NCI-H2107 (cell line): ENCODE measurements around the gene CCDC83.
"Not testable (repeated sequence)": the region's sequence is repeated elsewhere in the genome, so short reads cannot be mapped to it uniquely, and the experiment has no call there.

Experiments
- DNase-seq: peaks from one replicate; lab custom pipeline; 2025; lab: John Stamatoyannopoulos, UW

Gene CCDC83

DNA sequence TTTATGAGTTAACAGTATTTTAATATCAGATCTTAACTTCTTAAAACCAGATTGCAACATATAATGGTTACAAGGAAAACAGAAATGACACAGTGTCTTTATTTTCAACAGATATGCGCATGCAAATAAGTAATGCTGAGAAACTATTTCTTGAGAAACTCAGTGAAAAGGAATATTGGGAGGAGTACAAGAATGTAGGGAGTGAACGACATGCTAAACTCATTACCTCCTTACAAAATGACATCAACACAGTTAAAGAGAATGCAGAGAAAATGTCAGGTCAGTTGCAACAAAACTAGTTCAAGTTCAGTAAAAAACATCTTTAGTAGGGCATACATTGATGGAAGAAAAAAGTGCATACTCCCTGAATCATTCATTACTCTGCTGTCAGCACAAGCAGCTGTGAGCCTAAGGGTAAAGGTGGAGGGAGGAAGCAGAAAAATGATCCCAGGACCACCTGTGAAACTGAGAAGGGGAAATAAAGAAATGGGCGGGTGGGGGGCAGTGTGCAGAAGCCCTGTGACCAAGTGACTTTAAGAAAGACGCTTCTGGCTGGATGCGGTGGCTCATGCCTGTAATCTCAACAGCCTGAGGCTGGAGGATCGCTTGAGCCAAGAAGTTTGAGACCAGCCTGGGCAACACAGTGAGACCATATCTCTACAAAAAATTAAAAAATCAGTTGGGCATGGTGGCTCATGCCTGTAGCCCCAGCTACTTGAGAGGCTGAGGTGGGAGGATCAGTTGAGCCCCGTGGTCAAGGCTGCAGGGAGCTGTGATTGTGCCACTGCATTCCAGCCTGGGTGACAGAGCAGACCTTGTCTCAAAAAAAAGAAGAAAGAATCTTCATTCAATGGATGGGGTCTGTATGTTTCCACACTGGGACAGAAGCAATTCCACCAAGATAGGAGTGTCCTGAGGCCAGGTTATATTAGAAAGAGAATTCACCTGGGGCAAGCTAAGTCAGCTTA is 31.2 kb downstream of the CCDC83 start:
- no peak for DNase-seq

DNA sequence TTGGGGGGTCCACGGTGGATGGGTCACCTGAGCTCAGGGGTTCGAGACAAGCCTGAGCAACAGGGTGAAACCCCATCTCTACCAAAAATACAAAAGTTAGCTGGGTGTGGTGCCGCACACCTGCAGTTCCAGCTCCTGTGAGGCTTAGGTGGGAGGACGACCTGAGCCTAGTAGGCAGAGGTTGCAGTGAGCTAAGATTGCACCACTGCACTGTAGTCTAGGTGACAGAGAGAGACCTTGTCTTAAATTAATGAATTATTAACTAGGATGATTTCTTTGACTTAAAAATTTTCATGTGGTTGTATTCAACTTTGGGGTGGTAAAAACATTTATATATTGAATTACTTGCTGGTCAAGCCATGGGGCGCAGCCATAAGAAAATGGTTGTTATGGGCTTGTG is 33.9 kb downstream of the CCDC83 start:
- DNase-seq, result no peak

DNA sequence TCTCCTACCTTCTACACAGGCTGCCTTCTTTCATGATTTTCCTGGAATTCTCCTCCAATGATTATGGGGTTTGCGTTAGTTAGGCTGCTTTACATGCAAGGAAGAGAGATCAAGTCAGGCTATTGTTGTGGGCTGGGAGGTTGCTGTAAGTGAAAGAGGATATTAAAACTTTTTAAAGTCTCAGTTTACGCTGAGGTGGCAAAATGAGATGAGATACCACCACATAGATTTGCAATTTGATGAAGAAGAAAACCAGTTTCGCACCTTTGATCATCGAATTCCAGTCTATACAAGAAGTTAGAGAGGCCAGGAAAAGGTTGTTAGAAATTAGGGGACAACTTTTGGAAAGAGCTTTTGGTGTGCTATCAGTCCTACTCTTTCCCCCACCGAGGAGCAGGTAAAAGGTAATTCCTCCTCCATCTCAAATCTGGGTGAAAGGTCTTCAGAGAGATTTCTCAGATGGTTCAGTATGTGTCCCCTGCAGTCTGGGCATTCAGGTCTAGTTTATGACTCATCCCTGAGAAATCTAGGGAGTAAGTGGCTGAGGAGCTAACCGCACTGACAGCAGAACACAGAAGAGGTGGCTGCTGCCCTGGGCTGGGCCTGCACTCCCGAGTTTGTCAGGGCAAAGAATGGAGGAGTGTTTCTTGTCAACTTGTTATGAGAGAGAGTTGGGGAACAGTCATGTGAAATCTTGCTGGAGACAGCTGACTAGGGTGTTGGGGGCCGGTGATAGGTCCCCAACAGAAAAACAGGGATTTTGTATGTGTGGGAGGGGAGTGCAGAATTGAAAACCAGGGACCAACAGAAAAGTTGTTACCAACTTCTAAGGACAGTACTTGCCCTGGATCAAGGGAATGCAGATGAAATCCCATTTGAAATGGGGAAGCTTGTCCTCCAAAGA is 34.7 kb downstream of the CCDC83 start:
- DNase-seq, result no peak

DNA sequence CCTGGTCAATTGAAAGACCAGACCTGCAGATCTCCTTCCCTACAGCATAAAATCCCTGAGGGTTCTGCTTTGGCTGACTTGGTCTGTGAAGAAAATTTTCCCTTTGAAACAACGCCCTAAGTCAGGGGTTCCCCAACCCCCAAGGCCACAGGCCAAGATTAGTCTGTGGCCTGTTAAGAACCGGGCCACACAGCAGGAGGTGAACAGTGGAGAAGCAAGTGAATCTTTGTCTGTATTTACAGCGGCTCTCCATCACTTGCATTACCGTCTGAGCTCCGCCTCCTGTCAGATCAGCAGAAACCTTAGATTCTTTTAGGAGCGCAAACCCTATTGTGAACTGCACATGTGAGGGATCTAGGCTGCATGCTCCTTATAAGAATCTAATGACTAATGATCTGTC is 38.2 kb downstream of the CCDC83 start:
- DNase-seq, result no peak

DNA sequence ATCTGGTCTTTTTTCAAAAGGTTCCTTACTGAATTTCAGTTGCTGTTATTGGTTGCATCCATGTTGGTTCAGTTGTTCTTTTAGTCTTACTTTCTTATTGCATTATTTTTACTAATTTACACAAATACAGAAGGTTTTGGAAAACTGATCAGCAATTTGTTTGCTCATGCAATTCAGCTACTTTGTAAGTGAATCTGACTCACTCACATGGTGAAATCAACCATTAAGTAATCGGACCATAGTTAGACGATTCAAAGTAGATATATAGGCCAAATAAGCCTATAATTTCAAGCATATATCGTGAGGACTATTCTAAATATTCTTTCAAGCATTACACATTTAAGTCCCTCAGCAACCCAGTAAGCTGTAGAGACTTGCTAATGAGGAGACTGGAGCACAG is 41.7 kb downstream of the CCDC83 start:
- DNase-seq, result no peak

DNA sequence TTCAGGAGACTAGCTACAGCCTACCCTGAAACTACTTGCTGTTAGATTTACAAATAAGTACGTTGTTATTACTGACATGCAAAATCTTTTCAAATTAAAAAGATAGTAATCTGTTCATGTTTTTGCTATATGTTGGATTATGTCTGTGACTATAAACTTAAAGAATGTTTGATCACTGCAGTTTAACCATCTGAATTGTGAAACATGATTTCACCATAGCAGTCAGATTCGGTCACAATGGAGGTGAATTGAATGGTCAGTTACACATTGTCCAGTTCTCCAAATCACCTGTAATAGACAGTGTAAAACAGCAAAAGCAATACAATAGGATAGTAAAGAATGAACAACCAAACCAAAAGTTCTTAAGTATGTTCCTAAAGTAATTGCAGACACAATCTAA is 43.3 kb downstream of the CCDC83 start:
- no peak for DNase-seq

DNA sequence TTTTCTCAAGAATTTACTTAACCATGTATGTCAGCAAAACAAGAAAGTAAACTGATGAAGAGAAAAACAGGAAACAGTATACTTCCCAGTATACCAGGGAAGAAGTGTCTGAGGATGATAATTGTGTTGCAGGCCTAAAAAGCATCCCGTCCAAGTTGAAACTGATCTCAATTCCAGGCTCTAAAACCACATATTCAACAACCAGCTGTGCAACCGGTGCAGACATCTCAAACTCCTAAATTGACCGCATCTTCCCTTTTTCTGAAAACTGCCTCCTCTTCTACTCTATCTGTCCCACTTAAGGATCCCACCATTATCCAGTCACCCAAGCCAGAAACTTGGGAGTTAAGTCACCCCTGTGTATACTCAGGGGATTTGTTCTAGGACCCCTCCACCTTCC is 47.2 kb downstream of the CCDC83 start:
- DNase-seq, result no peak

DNA sequence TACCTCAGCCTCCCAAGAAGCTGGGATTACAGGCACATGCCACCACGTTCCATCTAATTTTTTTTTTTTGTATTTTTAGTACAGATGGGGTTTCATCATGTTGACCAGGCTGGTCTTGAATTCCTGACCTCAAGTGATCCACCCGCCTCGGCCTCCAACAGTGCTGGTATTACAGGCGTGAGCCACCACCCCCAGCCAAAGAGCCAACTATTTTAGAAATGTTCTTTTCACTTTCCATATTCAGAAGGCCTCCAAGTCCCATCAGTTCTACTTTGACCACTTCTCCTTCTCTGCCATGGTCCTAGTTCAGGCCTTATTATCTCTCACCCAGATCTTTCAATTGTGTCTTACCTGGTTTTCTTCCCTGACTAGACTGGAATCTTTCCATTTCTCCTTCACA is 48.2 kb downstream of the CCDC83 start:
- no peak for DNase-seq

DNA sequence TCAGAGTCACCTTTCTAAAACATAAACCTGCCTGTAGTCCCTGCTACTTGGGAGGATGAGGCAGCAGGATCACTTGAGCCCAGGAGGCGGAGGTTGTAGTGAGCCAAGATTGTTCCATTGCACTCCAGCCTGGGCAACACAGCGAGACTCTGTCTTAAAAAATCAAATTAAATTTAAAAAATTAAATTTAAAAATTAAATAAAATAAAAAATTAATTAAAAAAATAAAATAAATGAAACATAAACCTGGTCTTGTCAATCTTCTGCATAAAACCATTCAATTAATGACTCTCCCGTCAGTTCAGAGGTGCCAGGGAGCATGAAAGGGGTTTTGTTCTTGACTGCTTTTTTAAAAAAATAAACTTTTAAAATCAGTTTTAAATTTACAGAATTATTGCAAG is 48.6 kb downstream of the CCDC83 start:
- no peak for DNase-seq

DNA sequence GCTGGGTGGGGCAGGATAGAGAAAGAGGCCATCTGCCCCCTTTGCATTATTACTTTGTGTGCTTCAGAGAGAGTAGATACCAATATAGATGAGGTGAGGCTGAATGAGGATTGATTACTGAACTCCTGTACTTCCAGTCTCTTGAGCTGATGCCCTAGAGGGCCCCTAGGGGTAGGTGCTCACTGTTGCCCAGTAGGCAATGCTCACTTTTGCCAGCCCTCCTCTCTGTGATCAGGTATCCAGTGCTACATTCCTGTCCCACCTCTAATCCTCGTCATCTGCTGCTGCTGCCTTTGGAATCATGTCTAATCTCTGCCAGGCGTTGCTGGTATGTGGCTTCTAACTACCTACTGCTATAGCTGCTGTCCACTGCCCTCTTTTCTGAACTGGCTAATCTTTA is 57.2 kb downstream of the CCDC83 start:
- no peak for DNase-seq

DNA sequence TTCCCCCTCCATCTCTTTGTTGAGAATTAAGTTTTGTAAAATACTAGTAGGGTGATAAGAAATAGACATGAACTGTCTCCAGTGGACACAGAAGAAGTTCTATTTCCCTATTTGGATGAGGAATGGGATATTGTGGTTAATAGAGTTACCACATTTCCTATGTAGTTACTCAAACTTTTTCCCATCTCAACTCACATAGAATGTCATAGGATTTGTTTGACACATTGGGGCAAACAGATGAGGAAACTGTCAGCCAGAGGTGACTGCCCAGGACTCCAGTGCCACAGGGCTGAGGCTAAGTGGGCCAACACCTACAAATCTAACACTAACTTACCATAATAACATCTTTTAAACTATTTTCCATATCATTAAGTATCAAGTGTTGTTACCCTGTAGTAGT is 58.3 kb downstream of the CCDC83 start:
- no peak for DNase-seq

DNA sequence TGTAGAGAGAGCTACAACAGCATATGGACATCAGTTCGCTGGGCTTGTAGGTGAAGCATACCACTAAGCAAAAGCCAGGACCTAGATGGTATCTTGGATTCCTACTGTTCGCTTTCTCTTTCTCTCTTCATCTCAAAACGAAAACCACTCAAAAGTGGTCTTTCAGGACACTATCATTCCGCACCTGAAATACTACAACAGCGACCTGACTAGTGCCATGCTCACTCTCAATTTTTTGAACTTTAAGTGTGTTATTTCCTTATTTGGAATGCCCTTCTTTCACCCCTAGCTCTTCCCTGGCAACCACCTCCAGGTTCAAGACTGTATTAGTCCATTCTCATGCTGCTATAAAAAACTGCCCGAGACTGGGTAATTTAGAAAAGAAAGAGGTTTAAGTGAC is 59.2 kb downstream of the CCDC83 start:
- no peak for DNase-seq

DNA sequence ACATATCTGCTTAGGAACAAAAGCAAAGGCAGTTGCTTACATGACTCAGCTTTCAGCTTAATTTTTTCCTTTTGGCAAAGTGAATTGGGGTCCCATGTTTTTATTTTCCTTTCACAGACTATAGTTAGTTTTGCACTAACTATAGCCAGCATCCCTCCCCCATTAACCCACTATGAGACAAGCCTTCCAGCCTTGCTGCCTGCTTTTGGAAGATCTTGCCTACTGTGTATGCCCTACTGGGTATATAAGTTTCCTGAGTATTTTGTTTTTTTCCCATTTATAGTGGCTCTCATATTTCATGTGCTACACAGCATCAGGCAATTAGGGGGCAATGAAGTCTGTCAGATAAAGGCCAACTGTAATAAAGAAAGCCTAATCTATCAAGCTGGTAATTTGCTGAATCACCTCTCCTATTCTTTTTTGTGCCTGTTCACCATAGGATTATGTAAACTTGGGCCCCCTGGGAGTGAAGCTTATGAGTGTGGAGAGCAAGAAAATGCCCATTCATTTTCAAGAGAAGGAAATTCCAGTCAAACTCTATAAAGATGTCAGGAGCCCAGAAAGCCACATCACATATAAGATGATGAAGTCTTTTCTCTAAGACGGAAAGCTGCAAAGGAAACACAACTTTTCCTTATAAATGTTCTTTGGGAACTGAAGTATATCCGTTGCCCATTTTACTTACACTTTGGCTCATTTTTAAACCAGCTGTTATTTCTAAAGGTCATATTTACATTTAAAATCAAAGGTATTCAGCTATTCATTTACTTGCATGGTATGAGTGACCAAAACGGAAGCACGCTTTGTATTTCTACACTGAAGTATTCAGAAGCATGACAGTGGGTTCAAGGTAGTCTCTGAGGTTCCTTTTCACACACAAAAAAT is 64.0 kb downstream of the CCDC83 start:
- DNase-seq, result no peak

DNA sequence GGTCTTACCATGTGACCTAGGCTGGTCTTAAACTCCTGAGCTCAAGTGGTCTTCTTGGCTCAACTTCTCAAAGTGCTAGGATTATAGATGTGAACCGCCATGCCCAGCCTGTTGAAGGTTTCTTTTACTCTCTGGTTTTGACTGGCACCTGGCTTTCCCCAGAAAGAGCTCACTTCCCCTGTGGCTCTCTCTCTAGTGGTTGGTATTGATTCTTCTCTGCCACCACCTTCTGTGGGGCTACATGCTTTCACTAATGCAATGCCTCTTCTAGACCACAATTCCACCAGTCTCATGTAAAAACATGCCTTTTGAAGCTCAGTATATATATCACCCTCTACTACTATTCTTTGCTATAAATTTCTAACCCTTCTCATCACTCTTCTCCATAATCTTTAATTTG is 67.2 kb downstream of the CCDC83 start:
- no peak for DNase-seq

DNA sequence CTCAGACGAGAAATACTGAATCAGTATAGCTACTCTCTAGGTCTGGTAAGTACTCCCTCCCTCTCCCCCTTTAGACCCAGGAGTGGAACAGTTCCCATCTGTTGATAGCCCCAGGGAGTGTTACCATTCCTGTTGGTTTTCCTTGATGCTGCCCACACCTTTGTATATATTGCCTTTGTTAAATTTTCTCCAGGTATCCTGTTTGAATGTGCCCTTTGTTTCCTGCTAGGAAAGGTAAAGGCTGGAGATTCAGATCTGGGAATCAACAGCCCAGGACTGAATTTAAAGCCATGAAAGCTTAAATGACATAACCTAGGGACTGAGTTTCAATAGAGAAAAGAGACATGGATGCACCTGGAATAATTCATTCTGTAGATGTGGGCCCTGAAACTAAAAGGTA is 68.3 kb downstream of the CCDC83 start:
- no peak for DNase-seq

DNA sequence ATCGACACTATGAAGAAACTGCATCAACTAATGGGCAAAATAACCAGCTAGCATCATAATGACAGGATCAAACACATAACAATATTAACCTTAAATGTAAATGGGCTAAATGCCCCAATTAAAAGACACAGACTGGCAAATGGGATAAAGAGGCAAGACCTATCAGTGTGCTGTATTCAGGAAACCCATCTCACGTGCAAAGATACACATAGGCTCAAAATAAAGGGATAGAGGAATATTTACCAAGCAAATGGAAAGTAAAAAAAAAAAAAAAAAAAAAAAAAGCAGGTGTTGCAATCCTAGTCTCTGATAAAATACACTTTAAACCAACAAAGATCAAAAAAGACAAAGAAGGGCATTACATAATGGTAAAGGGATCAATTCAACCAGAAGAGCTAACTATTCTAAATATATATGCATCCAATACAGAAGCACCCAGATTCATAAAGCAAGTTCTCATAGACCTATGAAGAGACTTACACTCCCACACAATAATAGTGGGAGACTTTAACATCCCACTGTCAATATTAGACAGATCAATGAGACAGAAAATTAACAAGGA is 71.6 kb downstream of the CCDC83 start:
- not testable (repeated sequence) for DNase-seq

DNA sequence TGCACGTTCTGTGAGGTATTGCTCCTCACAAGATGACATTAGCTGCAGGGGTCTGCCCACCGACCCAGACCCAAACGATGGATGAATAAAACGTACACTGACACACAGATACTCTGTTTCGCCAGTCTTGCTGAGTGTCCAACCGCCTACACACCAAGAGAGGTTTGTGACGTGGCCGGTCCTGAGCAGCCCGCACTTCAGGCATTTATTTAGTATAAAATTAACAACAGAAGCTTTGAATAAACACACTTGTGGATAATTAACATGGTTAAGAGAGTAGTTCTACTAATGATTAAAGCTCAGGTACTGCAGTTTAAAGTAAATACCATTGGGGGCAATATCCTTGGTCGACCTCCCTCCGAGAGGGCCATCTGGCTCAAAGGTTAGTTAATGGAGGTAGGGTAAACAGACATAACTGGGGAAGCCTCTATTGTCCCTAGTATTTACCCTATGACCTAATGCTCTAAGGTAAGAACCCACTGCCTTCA is 75.7 kb downstream of the CCDC83 start:
- no peak for DNase-seq

DNA sequence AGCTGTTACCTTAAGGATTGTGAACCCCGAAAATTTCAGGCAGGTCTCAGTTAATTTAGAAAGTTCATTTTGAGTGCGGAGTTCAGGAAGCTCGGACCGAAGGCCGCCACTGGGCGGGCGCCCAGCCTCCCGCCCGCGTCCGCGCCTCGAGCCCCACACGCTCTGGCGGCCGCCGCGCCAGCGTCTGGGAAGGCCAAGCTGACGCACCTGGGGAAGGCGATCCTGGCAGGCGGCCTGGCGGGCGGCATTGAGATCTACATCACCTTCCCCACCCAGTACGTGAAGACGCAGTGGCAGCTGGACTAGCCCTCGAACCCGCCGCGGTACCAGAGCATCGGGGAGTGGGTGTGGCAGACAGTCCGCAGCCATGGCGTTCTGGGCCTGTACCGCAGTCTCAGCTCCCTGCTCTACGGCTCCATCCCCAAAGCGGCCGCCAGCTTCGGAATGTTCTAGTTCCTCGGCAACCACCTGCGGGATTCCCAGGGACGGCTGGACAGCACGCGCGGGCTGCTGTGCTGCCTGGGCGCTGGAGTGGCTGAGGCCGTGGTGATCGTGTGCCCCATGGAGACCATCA is 79.5 kb downstream of the CCDC83 start:
- no peak for DNase-seq

DNA sequence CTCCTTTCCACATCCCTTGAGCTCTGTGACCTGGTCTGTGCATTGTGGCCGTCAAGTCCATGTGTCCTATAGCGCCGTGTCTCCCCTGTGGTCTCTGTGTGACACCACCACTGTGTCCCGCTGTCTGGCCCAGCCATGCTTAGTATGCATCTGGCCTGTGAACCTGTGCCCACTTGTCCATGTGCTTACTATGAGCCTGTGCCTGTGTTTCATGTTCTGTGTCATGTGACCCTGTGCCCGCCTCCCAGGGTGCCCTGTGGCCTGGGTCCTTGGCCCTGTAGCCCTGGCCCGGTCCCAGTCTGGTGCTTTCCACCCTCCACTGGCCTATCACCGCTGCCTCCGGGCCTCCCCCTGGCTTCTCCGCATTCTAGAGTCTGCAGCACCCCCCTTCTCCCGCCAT is 80.6 kb downstream of the CCDC83 start:
- no peak for DNase-seq

DNA sequence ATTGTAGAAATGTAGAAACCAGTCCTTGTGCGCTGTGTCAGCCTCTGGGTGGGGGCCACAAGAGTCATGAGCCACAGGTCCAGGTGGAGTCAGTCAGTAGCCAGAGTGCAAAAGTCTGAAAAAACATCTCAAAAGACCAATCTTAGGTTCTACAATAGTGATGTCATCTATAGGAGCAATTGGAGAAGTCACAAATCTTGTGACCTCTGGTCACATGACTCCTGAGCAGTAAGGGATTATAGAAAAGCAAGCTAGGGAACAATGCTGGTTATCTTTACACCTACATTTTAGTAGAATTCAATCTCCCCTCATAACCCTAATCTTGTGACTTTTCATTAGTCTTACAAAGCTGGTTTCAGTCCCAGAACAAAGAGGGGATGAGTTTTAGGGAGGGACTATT is 82.7 kb downstream of the CCDC83 start:
- no peak for DNase-seq
